Heart left ventricle (tissue), 16 donors: ENCODE results near the gene SIL1. TPM values are rescaled to one million over a fixed set of nuclear protein-coding genes. Genes with fewer than 3 reads are reported as not detected.
"Not testable (repeated sequence)": the region's sequence is repeated elsewhere in the genome, so short reads cannot be mapped to it uniquely, and the experiment has no call there.

Source experiments
- ATAC-seq, 4 donors: fragments of 200-7000 bp; cut with Tn5 transposase; one replicate each; pipeline ENCODE4 v1.9.1; 2020 to 2022; ENCODE audit warnings: moderate library complexity in 4 of 4, mild to moderate bottlenecking in 3 of 4, moderate number of reproducible peaks in 1 of 4
- DNase-seq, 5 donors: peaks; one replicate each; pipeline ENCODE4 v3.0.0-alpha.2; 2020
- H3K27ac ChIP-seq, 12 donors: fragments of 200-600 bp; sonication (generic) in 4 of 12; one replicate each; pipeline versions ENCODE4 v1.5.0 to v1.8.0; 2016 to 2022; ENCODE audit warnings: mild to moderate bottlenecking in 2 of 12
- H3K27me3 ChIP-seq, 9 donors: fragments of 200-600 bp; sonication (generic) in 2 of 9; one replicate each; pipeline versions ENCODE4 v1.5.1 to v1.8.0; 2016 to 2022; ENCODE audit warnings: mild to moderate bottlenecking in 3 of 9
- H3K36me3 ChIP-seq, 9 donors: fragments of 200-600 bp; sonication (generic) in 2 of 9; one replicate each; pipeline versions ENCODE4 v1.5.0 to v1.8.0; 2018 to 2022; ENCODE audit warnings: mild to moderate bottlenecking in 2 of 9
- H3K4me1 ChIP-seq, 12 donors: fragments of 200-600 bp; sonication (generic) in 4 of 12; one replicate each; pipeline versions ENCODE4 v1.5.0 to v1.8.0; 2016 to 2022; ENCODE audit warnings: mild to moderate bottlenecking in 3 of 12
- H3K4me3 ChIP-seq, 12 donors: fragments of 200-600 bp; sonication (generic) in 4 of 12; one replicate each; pipeline versions ENCODE4 v1.5.0 to v1.8.0; 2017 to 2022; ENCODE audit warnings: mild to moderate bottlenecking in 9 of 12, moderate library complexity in 4 of 12
- H3K9me3 ChIP-seq, 12 donors: fragments of 200-600 bp; sonication (generic) in 4 of 12; one replicate each; pipeline versions ENCODE4 v1.5.0 to v1.8.0; 2016 to 2022; ENCODE audit warnings: mild to moderate bottlenecking in 1 of 12
- CTCF ChIP-seq, 12 donors: fragments of 200-600 bp; sonication (generic) in 4 of 12; IDR thresholded peaks; one replicate each; pipeline versions ENCODE4 v1.5.0 to v1.8.0; 2018 to 2022; ENCODE audit warnings: antibody characterized with exemption in 12 of 12, mild to moderate bottlenecking in 5 of 12
- POLR2A ChIP-seq, 2 donors: fragments of 450-650 bp; IDR thresholded peaks; one replicate each; pipeline ENCODE4 v1.6.1; 2017; ENCODE audit warnings: antibody characterized with exemption in 2 of 2, mild to moderate bottlenecking in 2 of 2, moderate library complexity in 2 of 2
- WGBS, 4 donors: extraction: QIAGEN DNeasy Blood & Tissue Kit in 2 of 4; methylation state at CpG; one replicate each; pipeline versions ENCODE4 v1.1.5 to v1.1.7; 2013 to 2018; 5-methylcytosine and 5-hydroxymethylcytosine counted together
- intact Hi-C, 10 donors: fragments of 100-400 bp; cut with DNase I; formaldehyde crosslinking; loops; one replicate each; pipeline versions ENCODE4 v1.11.1 to v1.14.2; 2022
- polyA plus RNA-seq, 2 donors: library from polyadenylated mRNA; stranded (reverse); fragments of 200-250 nt; gene quantifications; one replicate each; pipeline ENCODE4 v1.2.3, GENCODE V29; 2013
- total RNA-seq, 9 donors: library from RNA; depleted of rRNA in 2 of 9; stranded (reverse); fragments of >200 nt in 2 of 9; fragmentation: NEBNext Ultra II Directional in 3 of 9; extraction: Animal tissue kit (Norgen Biotek cat#: 25700) in 3 of 9; gene quantifications; one replicate each; pipeline versions ENCODE4 v1.1.0 to v1.2.4, GENCODE V29; 2016 to 2023
- donor health status: ischemic (EF 13 %, LVEDD 7.1; RV severe dilation, severe dysfunction).
- donor health status: healthy with polysubstance abuse.
- donor health status: DM: no; HTN: yes; CAD: no.
- donor health status: DM: no; HTN: no; CAD: no.
- donor health status: ischemic (EF 25% LVEDD 6.9; RV normal size, moderate dysfunction).
- donor health status: ischemic (EF 25% LVEDD 5.7; RV mildly dilated, moderate dysfunction).
- donor health status: healthy.
- donor health status: DM: yes; HTN: yes; CAD: no.
- donor health status: ischemic (EF 35%, LVEDD 5.7; RV mildly dilated, moderate dysfunction).
- donor health status: nonischemic (EF 11% LVEDD 7.7; RV severe dilation, severe dysfunction).
- donor health status: DM: yes; HTN: yes; CAD: no.
- donor health status: PGD.
- donor health status: ischemic (EF 29% LVEDD 5.4; RV normal size, mild dysfunction).
- donor health status: nonischemic (EF 23%, LVEDD 6.1; RV moderate dilation, normal function).

Gene SIL1
- total and polyA plus RNA-seq, 11 donors = 33.8 to 341 (median 40.2) TPM

- 86 to 100% (median 97%) methylated on average over 1 of the region's 1 CpG for WGBS, 4 donors
- no peak overlapping the region for H3K27ac ChIP-seq
- no peaks in the 10 kb centered on the region for H3K27me3 ChIP-seq
- ATAC-seq = no peak
- H3K4me3 ChIP-seq = no peak overlapping the region
- intact Hi-C loops = no loop called here
- DNase-seq = no peak
- no peaks in the 10 kb centered on the region for H3K36me3 ChIP-seq
- TF ChIP-seq POLR2A (IDR thresholded peaks at IDR 0.05) (no peak), CTCF (IDR thresholded peaks at IDR 0.05) (no peak)
- no peaks in the 10 kb centered on the region for H3K9me3 ChIP-seq
- H3K4me1 ChIP-seq = peaks cover 0 to 36% (median 10%) of the 10 kb centered on the region in 12 donors
Measured at GRCh38 chr5:139077899-139078298, 120.3 kb downstream of the SIL1 start.

GRCh38 chr5:139076111-139076510, 122.1 kb downstream of the SIL1 start:
- no peaks in the 10 kb centered on the region for H3K9me3 ChIP-seq
- intact Hi-C loops = no loop called here
- peak overlapping the region in 1 of 12 donors; percentile 11 for H3K27ac ChIP-seq
- H3K4me1 ChIP-seq = peaks cover 0 to 36% (median 10%) of the 10 kb centered on the region in 12 donors
- no peaks in the 10 kb centered on the region for H3K36me3 ChIP-seq
- TF ChIP-seq POLR2A (IDR thresholded peaks at IDR 0.05) = no peak
- TF ChIP-seq CTCF (IDR thresholded peaks at IDR 0.05) = no peak
- DNase-seq (no peak), ATAC-seq (no peak)
- no peak overlapping the region for H3K4me3 ChIP-seq
- H3K27me3 ChIP-seq = no peaks in the 10 kb centered on the region
- WGBS, 4 donors = 86 to 92% (median 91%) methylated on average over 1 of the region's 1 CpG

GRCh38 chr5:139075066-139076050, 122.8 kb downstream of the SIL1 start:
- Histone ChIP-seq H3K36me3 (no peaks in the 10 kb centered on the region), H3K27me3 (no peaks in the 10 kb centered on the region), H3K27ac (peak overlapping the region in 1 of 12 donors; percentile 11), H3K4me3 (no peak overlapping the region), H3K4me1 (peaks cover 0 to 34% (median 10%) of the 10 kb centered on the region in 12 donors), H3K9me3 (no peaks in the 10 kb centered on the region)
- DNase-seq (no peak), ATAC-seq (peak in 3 of 4 donors; percentile 30 to 50 (median 46))
- intact Hi-C loops = no loop called here
- 84 to 87% (median 85%) methylated on average over 8 of the region's 8 CpGs for WGBS, 4 donors
- no peak for TF ChIP-seq CTCF (IDR thresholded peaks at IDR 0.05)
- TF ChIP-seq POLR2A (IDR thresholded peaks at IDR 0.05) = no peak

- DNase-seq, H3K36me3 ChIP-seq, intact Hi-C loops, H3K9me3 ChIP-seq, ATAC-seq, H3K27ac ChIP-seq, H3K4me3 ChIP-seq, H3K27me3 ChIP-seq: not testable (repeated sequence)
- H3K4me1 ChIP-seq = peaks cover 0 to 21% (median 8%) of the 10 kb centered on the region in 12 donors
- WGBS, 4 donors = 97 to 100% (median 98%) methylated on average over 2 of the region's 2 CpGs
Measured at GRCh38 chr5:139073956-139074355, 124.2 kb downstream of the SIL1 start.
